ENCODE data around the gene OR1K1. TPM values are rescaled to one million over a fixed set of nuclear protein-coding genes. Genes with fewer than 3 reads are reported as not detected.

Gene OR1K1
- total RNA-seq, 1 donor from 2014 or later, result not detected

DNA sequence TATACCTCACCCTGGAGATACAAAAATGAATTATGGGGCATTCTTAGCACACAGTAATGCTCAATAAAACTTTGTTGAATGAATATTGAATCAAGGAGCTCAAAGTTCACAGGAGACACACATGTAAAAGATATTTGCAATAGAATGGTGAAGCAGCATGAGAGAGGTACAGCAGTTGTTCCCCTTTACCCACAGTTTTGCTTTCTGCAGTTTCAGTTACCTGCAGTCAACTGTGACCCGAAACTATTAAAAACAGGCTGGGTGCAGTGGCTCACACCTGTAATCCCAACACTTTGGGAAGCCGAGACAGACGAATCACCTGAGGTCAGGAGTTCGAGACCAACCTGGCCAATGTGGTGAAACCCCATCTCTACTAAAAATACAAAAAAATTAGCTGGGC, 13.6 kb upstream of the OR1K1 start:
- FAIRE-seq, result no peak

DNA sequence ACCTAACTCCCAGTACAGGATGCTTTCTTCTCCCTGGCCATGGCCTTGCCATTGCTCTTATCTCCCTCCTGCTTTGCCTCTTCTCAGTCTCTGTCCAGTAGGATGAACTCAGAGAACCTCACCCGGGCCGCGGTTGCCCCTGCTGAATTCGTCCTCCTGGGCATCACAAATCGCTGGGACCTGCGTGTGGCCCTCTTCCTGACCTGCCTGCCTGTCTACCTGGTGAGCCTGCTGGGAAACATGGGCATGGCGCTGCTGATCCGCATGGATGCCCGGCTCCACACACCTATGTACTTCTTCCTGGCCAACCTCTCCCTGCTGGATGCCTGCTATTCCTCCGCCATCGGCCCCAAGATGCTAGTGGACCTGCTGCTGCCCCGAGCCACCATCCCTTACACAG, 11.1 kb upstream of the OR1K1 start, which contains the start of gene OR5C1:
Gene OR5C1 (plus strand): TSS at position 103 of the 400 bp plus-strand sequence. CDS start 0 bp downstream, at position 103.
- no peak within 1 kb of the TSS for H3K4me2 ChIP-seq (ENCODE audit: low read length)
- H3K27me3 ChIP-seq (ENCODE audit: insufficient read depth, low read length), result no peaks in the 10 kb centered on the region
- H3K4me3 Mint-ChIP-seq (ENCODE audit: unreplicated experiment), result no peak within 1 kb of the TSS
- peaks cover 15% of the 10 kb centered on the region for H3K27me3 Mint-ChIP-seq (ENCODE audit: low read depth, unreplicated experiment)
- no peaks in the 10 kb centered on the region for H4K20me1 ChIP-seq (ENCODE audit: insufficient read depth, low read length)
- no peak within 1 kb of the TSS for H3K27ac Mint-ChIP-seq (ENCODE audit: unreplicated experiment)
- no peak within 1 kb of the TSS for H2AFZ ChIP-seq (ENCODE audit: low read depth, low read length)
- TF ChIP-seq, protein P1, sequence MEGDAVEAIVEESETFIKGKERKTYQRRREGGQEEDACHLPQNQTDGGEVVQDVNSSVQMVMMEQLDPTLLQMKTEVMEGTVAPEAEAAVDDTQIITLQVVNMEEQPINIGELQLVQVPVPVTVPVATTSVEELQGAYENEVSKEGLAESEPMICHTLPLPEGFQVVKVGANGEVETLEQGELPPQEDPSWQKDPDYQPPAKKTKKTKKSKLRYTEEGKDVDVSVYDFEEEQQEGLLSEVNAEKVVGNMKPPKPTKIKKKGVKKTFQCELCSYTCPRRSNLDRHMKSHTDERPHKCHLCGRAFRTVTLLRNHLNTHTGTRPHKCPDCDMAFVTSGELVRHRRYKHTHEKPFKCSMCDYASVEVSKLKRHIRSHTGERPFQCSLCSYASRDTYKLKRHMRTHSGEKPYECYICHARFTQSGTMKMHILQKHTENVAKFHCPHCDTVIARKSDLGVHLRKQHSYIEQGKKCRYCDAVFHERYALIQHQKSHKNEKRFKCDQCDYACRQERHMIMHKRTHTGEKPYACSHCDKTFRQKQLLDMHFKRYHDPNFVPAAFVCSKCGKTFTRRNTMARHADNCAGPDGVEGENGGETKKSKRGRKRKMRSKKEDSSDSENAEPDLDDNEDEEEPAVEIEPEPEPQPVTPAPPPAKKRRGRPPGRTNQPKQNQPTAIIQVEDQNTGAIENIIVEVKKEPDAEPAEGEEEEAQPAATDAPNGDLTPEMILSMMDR (IDR thresholded peaks at IDR 0.05; ENCODE audit: insufficient read depth, low read depth, low read length), result no peak
- TF ChIP-seq EZH2 (IDR thresholded peaks at IDR 0.05; ENCODE audit: insufficient read depth, low read length), result no peak
- H3K36me3 Mint-ChIP-seq (ENCODE audit: low read depth, unreplicated experiment), result no peaks in the 10 kb centered on the region
- H3K9me3 ChIP-seq (ENCODE audit: insufficient read depth, low read depth, low read length), result no peaks in the 10 kb centered on the region
- no peaks in the 10 kb centered on the region for H3K36me3 ChIP-seq (ENCODE audit: insufficient read depth, low read length)
- no peak within 1 kb of the TSS for H3K4me3 ChIP-seq (ENCODE audit: insufficient read depth, low read depth, low read length)
- no peaks in the 10 kb centered on the region for H3K79me2 ChIP-seq (ENCODE audit: insufficient read depth, low read length)
- H3K9ac ChIP-seq (ENCODE audit: low read length), result no peak within 1 kb of the TSS
- FAIRE-seq (no peak), DNase-seq (ENCODE audit: low read depth) (no peak)
- no peak within 1 kb of the TSS for H3K27ac ChIP-seq (ENCODE audit: low read depth, low read length)
- peaks cover 11% of the 10 kb centered on the region for H3K9me3 Mint-ChIP-seq (ENCODE audit: unreplicated experiment)
- no peaks in the 10 kb centered on the region for H3K4me1 Mint-ChIP-seq (ENCODE audit: low read depth, unreplicated experiment)
- H3K4me1 ChIP-seq (ENCODE audit: insufficient read depth, low read length), result no peaks in the 10 kb centered on the region

More for the DNA sequence above, 13.6 kb upstream of the OR1K1 start:
- Histone ChIP-seq H3K4me2 (ENCODE audit: low read length) (no peak overlapping the region), H3K79me2 (ENCODE audit: insufficient read depth, low read length) (no peaks in the 10 kb centered on the region), H3K27me3 (ENCODE audit: insufficient read depth, low read length) (no peaks in the 10 kb centered on the region), H3K9ac (ENCODE audit: low read length) (no peak overlapping the region), H3K4me1 (ENCODE audit: insufficient read depth, low read length) (no peaks in the 10 kb centered on the region), H3K27ac (ENCODE audit: low read depth, low read length) (no peak overlapping the region), H4K20me1 (ENCODE audit: insufficient read depth, low read length) (no peaks in the 10 kb centered on the region), H3K4me3 (ENCODE audit: insufficient read depth, low read depth, low read length) (no peak overlapping the region), H3K36me3 (ENCODE audit: insufficient read depth, low read length) (no peaks in the 10 kb centered on the region), H2AFZ (ENCODE audit: low read depth, low read length) (no peak overlapping the region), H3K9me3 (ENCODE audit: insufficient read depth, low read depth, low read length) (no peaks in the 10 kb centered on the region)
- H3K4me3 Mint-ChIP-seq (ENCODE audit: unreplicated experiment), result no peak overlapping the region
- H3K9me3 Mint-ChIP-seq (ENCODE audit: unreplicated experiment), result peaks cover 8% of the 10 kb centered on the region
- no peak overlapping the region for H3K27ac Mint-ChIP-seq (ENCODE audit: unreplicated experiment)
- H3K4me1 Mint-ChIP-seq (ENCODE audit: low read depth, unreplicated experiment), result no peaks in the 10 kb centered on the region
- no peaks in the 10 kb centered on the region for H3K36me3 Mint-ChIP-seq (ENCODE audit: low read depth, unreplicated experiment)
- DNase-seq (ENCODE audit: low read depth), result no peak
- TF ChIP-seq EZH2 (IDR thresholded peaks at IDR 0.05; ENCODE audit: insufficient read depth, low read length), result no peak
- TF ChIP-seq, protein P1 (IDR thresholded peaks at IDR 0.05; ENCODE audit: insufficient read depth, low read depth, low read length), result no peak
- H3K27me3 Mint-ChIP-seq (ENCODE audit: low read depth, unreplicated experiment), result peaks cover 18% of the 10 kb centered on the region

DNA sequence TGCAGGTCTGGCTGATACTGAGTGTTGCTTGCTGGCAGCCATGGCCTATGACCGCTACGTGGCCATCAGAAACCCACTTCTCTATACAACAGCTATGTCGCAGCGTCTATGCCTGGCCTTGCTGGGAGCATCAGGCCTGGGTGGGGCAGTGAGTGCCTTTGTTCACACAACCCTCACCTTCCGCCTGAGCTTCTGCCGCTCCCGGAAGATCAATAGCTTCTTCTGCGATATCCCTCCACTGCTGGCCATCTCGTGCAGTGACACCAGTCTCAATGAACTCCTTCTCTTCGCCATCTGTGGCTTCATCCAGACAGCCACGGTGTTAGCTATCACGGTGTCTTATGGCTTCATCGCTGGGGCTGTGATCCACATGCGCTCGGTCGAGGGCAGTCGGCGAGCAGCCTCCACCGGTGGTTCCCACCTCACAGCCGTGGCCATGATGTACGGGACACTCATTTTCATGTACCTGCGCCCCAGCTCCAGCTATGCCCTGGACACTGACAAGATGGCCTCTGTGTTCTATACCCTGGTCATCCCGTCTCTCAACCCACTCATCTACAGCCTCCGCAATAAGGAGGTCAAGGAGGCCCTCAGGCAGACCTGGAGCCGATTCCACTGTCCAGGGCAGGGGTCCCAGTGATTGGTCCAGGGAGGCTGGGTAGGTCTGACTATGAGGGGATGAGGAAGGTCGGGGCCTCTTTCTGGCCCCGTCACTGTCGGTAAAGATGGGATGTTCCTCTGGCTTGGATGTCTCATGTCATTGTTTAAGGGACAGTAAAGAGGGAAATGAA, 10.5 kb upstream of the OR1K1 start:
- Mint-ChIP-seq H3K36me3 (ENCODE audit: low read depth, unreplicated experiment) (no peaks in the 10 kb centered on the region), H3K27ac (ENCODE audit: unreplicated experiment) (no peak overlapping the region), H3K9me3 (ENCODE audit: unreplicated experiment) (peaks cover 13% of the 10 kb centered on the region), H3K27me3 (ENCODE audit: low read depth, unreplicated experiment) (peaks cover 13% of the 10 kb centered on the region), H3K4me1 (ENCODE audit: low read depth, unreplicated experiment) (no peaks in the 10 kb centered on the region), H3K4me3 (ENCODE audit: unreplicated experiment) (no peak overlapping the region)
- no peak for TF ChIP-seq EZH2 (IDR thresholded peaks at IDR 0.05; ENCODE audit: insufficient read depth, low read length)
- TF ChIP-seq, protein P1 (IDR thresholded peaks at IDR 0.05; ENCODE audit: insufficient read depth, low read depth, low read length), result no peak
- Histone ChIP-seq H3K27ac (ENCODE audit: low read depth, low read length) (no peak overlapping the region), H3K4me3 (ENCODE audit: insufficient read depth, low read depth, low read length) (no peak overlapping the region), H3K36me3 (ENCODE audit: insufficient read depth, low read length) (no peaks in the 10 kb centered on the region), H3K79me2 (ENCODE audit: insufficient read depth, low read length) (no peaks in the 10 kb centered on the region), H3K9me3 (ENCODE audit: insufficient read depth, low read depth, low read length) (no peaks in the 10 kb centered on the region), H3K4me2 (ENCODE audit: low read length) (no peak overlapping the region), H2AFZ (ENCODE audit: low read depth, low read length) (no peak overlapping the region), H3K27me3 (ENCODE audit: insufficient read depth, low read length) (no peaks in the 10 kb centered on the region), H3K4me1 (ENCODE audit: insufficient read depth, low read length) (no peaks in the 10 kb centered on the region), H3K9ac (ENCODE audit: low read length) (no peak overlapping the region), H4K20me1 (ENCODE audit: insufficient read depth, low read length) (no peaks in the 10 kb centered on the region)
- no peak for DNase-seq (ENCODE audit: low read depth)
- no peak for FAIRE-seq
